G401 (cell line): Measurements from ENCODE around the gene ARHGAP9. TPM values are rescaled to one million over a fixed set of nuclear protein-coding genes. Genes with fewer than 3 reads are reported as not detected.
"Not testable (repeated sequence)": the region's sequence is repeated elsewhere in the genome, so short reads cannot be mapped to it uniquely, and the experiment has no call there.

Source experiments
- DNase-seq: peaks from one replicate; pipeline ENCODE4 v3.0.0-alpha.2; 2015; ENCODE audit warnings: low spot score
- in situ Hi-C: cut with HindIII; loops from 2 replicates; pipeline ENCODE4 v1.10.0; 2016; ENCODE audit warnings: low sequenced_read_pairs, mixed read lengths
- total RNA-seq: library from RNA; depleted of rRNA; stranded (reverse); fragments of >200 nt; shearing (Covaris generic); gene quantifications from 2 replicates; pipeline ENCODE4 v1.2.3, GENCODE V29; 2014

Gene ARHGAP9
- total RNA-seq, 1 experiment from 2014 or later: not detected

DNA sequence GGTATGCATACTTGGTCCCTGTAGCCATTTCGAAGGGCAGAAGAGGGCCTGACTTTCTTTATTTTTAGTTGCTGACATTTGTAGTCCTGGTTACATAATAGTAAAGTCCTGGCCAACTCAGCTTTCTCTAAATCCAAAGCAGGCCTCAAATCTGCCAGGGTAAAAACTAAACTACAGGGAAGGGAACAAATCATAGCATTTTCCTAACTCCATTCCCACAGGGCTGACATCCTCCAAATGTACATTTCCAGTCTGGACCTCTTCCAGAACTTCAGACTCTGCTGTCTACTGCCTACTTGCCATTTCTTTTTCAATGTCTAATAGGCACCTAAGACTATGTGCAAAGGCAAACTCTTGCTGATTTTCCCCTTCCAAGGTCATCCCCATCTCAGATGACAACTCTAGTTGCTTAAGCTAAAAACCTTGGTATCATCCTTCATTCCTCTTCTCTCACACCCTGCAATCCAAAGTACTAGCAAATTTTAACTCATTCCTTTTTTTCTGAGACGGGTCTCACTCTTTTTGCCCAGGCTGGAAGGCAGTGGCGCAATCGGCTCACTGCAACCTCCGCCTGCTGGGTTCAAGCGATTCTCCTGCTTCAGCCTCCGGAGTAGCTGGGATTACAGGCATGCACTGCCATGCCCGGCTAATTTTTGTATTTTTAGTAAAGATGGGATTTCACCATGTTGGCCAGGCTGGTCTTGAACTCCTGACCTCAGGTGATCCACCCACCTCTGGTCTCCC is 38.7 kb upstream of the ARHGAP9 start:
- in situ Hi-C loops: no loop called here
- peak; percentile 61 for DNase-seq

DNA sequence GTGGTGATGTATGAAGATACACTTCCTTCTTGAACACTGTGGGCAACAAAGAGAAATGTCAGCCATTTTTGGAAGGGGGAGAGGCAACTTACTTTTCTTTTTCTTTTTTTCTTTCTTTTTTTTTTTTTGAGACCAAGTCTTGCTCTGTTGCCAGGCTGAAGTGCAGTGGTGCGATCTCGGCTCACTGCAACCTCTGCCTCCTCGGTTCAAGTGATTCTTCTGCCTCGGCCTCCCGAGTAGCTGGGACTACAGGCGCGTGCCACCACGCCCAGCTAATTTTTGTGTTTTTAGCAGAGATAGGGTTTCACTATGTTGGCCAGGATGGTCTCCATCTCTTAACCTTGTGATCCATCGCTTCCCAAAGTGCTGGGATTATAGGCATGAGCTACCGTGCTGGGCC is 38.1 kb upstream of the ARHGAP9 start:
- in situ Hi-C loops, DNase-seq: not testable (repeated sequence)

DNA sequence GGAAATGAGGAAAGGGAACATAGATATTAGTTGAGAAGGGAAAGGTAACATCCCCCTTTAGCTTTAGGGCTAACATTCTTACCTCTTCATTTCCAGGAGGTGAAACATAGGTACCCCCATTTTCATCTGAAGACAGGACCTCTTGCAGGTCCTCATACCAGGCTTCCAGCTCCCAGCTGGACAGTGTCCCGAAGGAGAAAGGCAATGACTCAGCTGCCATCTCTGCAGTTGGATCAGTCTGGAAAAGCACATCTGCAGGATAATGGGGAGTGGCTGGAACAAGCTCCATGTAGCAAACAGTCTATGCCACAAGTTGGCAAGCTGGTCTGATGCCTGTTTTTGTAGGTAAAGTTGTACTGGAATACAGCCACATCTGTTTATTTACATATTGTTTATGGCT is 37.5 kb upstream of the ARHGAP9 start:
- in situ Hi-C loops: no loop called here
- no peak for DNase-seq

DNA sequence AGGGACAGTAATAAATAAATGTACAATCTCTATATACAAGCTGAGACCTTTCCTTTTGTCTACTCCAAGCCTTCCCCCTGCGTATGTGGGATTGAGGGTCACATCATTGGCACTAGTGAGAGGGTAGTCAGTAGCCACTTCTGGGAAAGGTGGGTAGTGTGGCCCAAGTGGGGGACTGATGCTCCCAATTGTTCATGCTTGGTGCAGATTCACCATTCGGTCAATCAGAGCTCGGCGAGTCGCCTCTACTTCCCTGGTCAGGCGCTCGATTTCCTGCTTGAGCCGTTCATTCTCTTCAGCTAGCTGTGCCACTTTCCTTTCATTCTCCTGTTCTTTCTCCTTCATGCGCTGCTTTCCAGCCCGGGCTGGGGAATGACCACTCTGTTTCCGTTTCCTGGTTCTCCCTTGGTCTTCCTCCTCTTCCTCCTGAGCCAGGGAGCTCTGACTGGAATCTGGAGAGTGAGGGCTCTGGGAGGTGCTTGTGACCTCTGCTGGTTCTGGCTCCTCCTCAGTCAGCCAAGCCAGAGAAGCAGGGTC is 37.0 kb upstream of the ARHGAP9 start:
- in situ Hi-C loops: no loop called here
- no peak for DNase-seq

DNA sequence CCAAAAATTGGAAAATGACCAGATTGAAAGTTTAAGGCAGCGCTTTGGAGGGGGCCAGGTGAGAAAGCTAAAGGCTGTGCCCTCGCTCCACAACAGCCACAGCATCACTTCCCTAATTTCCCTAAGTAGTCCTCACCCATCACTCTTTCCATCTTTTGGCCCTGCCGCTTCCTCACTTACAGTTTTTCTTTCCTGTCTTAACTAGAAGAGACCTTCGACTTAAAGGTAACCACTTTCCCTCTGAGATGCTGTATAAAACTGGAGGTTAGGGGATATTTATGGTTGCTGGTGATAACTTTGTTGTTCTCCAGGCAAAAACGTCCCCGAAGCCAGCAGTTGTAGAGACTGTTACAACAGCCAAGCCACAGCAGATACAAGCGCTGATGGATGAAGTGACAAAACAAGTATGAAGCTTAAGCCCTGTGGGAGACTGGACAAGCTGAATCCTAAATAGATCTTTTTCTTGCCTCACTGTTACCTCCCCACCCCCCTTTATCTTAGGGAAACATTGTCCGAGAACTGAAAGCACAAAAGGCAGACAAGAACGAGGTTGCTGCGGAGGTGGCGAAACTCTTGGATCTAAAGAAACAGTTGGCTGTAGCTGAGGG is 36.4 kb upstream of the ARHGAP9 start:
- no peak for DNase-seq
- in situ Hi-C loops: no loop called here

DNA sequence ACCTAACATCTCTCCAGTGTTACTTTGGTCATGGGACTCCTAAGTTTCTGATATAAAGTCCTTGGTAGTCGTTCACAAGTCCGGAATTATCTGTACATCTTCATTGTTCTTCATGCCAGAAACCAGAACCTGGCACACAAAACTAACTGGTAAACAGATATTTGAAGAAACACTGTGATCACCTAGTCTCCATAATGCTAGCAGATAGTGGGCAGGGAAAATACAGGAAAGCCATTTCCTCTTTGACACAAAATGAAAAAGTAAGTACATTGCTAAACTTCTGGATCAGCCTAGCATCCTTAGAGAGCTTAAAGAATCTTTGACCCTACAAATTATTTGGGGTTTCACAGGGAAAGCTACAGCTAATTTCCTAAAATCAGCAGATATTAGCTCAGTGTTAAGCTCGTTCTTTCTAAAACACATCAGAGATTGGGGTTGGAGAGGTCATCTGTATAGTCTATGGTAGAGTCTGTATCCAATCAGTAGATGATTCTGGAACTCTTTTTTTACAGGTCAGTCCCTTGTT is 35.8 kb upstream of the ARHGAP9 start:
- in situ Hi-C loops: no loop called here
- no peak for DNase-seq

DNA sequence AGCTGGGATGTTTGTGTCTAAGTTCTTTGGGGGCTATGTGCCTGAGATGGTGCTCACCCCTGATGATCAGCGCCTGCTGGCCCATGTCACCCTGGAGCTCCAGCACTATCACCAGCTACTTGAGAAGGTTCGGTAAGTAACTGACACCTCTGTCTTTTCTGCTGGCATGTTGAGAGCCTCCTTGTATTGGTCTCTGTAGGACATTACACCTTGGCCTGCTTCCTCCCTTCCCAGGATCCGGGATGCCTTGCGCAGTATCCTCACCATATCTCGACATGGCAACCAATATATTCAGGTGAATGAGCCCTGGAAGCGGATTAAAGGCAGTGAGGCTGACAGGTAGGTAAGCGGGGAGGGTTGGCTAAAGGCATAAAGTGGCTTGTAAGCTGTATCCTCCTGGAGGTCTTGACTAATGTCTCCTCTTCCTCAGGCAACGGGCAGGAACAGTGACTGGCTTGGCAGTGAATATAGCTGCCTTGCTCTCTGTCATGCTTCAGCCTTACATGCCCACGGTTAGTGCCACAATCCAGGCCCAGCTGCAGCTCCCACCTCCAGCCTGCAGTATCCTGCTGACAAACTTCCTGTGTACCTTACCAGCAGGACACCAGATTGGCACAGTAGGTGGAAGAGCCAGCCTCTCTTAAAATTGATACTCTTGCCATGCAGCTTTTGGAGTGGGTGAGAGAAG is 35.2 kb upstream of the ARHGAP9 start:
- no peak for DNase-seq
- in situ Hi-C loops: no loop called here

DNA sequence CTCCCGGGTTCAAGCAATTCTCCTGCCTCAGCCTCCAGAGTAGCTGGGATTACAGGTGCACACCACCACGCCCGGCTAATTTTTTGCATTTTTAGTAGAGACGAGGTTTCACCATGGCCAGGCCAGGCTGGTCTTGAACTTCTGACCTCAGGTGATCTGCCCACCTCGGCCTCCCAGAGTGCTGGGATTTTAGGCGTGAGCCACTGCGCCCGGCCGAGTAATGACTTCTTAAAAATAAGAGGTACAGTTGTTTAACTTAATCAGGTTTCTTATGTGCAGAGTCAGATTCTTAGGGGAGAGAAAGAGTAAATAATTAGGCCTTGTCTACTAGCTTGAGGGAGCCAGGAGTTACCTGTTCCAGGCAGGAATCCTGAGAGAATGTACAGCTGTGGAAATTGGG is 34.6 kb upstream of the ARHGAP9 start:
- in situ Hi-C loops, DNase-seq: not testable (repeated sequence)

DNA sequence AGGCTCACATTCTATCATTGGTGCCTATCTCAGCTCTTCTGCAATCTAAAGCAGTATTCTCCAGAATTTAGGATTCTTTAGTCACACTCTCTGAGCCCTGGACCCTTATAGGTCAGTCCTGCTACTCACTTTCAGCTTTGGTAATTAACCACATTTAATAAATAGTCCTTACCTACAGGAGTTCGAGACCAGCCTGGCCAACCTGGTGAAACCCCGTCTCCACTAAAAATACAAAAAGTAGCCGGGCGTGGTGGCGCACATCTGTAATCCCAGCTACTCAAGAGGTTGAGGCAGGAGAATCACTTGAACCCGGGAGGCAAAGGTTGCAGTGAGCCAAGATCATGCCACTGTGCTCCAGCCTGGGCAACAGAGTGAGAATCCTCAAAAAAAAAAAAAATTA is 34.0 kb upstream of the ARHGAP9 start:
- DNase-seq, in situ Hi-C loops: not testable (repeated sequence)

DNA sequence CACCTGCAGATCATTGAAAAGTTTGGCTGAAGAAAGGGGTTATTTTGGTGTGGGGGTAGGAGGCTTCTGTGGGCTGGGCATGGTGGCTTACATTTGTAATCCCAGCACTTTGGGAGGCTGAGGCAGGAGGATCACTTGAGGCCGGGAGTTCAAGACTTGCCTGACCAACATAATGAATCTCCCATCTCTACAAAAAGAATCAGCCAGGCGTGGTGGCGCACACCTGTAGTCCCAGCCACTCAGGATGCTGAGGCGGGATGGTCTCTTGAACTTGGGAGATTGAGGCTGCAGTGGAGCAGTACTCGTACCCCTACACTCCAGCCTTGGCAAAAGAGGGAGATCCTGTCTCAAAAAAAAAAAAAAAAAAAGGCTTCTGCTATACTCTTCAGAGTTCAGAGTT is 33.6 kb upstream of the ARHGAP9 start:
- in situ Hi-C loops: no loop called here
- no peak for DNase-seq

DNA sequence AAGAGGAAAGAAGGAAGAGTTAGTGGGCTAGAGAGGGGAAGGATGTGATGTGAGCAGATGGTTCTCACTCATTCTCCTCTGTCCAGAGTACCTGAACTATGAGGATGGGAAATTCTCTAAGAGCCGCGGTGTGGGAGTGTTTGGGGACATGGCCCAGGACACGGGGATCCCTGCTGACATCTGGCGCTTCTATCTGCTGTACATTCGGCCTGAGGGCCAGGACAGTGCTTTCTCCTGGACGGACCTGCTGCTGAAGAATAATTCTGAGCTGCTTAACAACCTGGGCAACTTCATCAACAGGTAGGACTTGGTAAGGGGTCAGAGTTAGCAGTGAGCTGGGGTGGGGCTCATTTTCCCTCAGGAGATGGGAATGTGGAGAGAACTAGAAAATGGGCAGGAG is 33.0 kb upstream of the ARHGAP9 start:
- DNase-seq: no peak
- in situ Hi-C loops: no loop called here

DNA sequence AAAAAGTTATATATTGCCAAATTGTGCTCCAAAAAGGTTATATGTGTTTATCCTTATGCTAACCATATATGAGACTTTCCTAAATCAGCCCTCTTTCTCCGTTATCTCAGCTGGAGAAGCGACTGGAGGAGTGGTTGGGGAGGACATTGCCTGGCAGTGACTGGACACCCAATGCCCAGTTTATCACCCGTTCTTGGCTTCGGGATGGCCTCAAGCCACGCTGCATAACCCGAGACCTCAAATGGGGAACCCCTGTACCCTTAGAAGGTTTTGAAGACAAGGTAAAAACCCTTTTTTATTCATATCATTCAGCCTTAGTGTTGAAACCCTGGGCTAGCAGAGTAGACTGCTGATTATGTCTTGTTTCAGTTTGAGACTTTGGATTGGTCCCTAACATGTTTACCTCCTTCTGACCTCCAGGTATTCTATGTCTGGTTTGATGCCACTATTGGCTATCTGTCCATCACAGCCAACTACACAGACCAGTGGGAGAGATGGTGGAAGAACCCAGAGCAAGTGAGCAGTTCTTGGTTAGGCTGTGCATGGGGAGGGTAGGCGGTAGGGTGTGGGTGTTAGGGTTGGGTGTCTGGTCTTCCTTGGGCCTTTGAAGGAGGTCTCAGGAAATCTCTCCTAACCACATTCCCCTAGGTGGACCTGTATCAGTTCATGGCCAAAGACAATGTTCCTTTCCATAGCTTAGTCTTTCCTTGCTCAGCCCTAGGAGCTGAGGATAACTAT is 32.1 kb upstream of the ARHGAP9 start:
- in situ Hi-C loops: no loop called here
- DNase-seq: no peak

DNA sequence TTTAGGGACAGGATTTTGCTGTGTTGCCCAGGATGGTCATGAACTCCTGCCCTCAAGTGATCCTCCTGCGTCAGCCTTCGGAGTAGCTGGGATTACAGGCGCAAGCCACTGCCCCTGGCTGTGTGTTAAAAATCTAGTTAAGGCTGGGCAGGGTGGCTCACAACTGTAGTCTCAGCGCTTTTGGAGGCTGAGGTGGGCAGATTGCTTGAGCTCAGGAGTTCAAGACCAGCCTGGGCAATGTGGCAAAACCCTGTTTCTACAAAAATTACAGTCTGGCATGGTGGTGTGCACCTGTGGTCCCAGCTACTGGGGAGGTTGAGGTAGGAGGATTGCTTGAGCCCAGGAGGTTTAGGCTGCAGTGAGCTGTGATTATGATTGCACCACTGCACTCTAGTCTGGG is 31.5 kb upstream of the ARHGAP9 start:
- in situ Hi-C loops: no loop called here
- DNase-seq: no peak

DNA sequence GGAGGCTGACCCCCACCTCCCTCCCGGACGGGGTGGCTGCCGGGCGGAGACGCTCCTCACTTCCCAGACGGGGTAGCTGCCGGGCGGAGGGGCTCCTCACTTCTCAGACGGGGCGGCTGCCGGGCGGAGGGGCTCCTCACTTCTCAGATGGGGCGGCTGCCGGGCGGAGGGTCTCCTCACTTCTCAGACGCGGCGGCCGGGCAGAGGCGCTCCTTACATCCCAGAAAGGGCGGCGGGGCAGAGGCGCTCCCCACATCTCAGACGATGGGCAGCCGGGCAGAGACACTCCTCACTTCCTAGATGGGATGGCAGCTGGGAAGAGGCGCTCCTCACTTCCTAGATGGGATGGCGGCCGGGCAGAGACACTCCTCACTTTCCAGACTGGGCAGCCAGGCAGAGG is 28.1 kb upstream of the ARHGAP9 start:
- DNase-seq, in situ Hi-C loops: not testable (repeated sequence)

DNA sequence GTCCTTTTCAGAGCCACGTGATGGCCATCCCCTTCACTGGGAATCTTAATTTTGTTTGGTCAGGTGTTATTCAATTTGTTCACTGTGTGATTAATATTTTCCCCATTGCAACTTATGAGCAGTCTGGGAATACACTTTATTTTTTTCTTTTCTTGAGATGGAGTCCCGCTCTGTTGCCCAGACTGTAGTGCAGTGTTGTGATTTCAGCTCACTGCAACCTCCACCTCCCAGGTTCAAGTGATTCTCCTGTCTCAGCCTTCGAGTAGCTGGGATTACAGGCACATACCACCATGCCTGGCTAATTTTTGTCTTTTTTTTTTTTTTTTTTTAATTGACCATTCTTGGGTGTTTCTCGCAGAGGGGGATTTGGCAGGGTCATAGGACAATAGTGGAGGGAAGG is 26.9 kb upstream of the ARHGAP9 start:
- DNase-seq, in situ Hi-C loops: not testable (repeated sequence)

DNA sequence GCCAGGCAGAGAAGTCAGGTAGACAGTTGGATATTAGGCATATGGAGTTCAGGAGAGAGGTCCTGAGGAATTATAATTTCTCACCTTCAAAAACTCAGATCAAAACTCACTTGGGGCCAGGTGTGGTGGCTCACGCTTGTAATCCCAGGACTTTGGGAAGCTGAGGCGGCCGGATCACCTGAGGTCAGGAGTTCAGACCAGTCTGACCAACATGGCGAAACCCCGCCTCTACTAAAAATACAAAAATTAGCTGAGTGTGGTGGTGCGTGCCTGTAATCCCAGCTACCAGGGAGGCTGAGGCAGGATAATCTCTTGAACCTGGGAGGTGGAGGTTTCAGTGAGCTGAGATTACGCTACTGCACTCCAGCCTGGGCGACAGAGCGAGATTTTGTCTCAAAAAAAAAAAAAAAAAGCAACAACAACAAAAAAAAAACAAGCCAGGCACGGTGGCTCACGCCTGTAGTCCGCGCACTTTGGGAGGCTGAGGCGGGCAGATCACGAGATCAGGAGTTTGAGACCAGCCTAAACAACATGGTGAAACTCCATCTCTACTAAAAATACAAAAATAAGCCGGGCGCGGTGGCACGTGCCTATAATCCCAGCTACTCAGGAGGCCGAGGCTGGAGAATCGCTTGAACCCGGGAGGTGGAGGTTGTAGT is 22.8 kb upstream of the ARHGAP9 start:
- in situ Hi-C loops, DNase-seq: not testable (repeated sequence)

DNA sequence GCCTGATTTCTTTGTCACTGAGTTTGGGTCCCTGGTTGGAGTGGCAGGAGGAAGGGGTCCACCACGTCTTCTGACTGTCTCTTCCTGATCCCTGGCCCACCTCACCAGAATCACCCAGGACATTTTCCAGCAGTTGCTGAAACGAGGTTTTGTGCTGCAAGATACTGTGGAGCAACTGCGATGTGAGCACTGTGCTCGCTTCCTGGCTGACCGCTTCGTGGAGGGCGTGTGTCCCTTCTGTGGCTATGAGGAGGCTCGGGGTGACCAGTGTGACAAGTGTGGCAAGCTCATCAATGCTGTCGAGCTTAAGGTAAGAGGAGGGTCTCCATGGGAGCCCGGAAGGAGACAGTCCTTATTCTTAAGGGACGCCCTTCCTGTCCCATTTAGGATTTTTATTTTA is 20.5 kb upstream of the ARHGAP9 start:
- DNase-seq: no peak
- in situ Hi-C loops: no loop called here

DNA sequence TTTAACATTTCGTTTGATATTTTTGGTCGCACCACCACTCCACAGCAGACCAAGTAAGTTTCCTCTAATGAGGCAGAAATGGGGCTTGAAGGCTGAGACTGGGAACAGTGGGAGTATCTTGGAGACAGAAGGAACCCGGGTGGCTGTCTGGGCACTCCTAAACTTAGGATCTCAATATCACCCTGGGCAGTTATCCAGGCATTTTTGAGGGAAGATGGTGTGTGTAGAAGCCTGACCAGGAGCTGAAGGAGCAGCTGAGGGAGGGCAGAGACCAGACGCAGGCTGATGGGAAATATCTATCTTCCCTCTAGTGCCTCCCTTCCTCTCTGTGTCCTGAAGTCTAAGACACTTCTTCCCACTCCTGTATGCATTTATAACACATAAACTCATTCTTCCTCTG is 18.9 kb upstream of the ARHGAP9 start:
- no peak for DNase-seq
- in situ Hi-C loops: no loop called here

DNA sequence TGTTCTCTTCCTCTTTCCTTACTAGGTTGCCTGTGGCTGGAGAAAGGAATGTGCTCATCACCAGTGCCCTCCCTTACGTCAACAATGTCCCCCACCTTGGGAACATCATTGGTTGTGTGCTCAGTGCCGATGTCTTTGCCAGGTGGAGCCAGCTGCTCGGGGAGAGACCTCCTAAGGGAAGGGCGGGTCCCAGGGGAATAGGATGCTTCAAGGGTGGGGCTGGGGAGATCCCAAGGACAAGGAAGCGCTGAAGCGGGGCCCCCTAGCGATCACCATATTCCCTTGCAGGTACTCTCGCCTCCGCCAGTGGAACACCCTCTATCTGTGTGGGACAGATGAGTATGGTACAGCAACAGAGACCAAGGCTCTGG is 18.5 kb upstream of the ARHGAP9 start:
- no peak for DNase-seq

More for the DNA sequence above, 18.5 kb upstream of the ARHGAP9 start:
- in situ Hi-C loops: no loop called here
